HepG2 (cell line): ENCODE measurements around the gene CAMTA2.

Source experiments
- MIER2 ChIP-seq: IDR thresholded peaks from 2 replicates; pipeline ENCODE4 v1.6.1; 2016; ENCODE audit warnings: missing biosample characterization, missing genetic modification reagents
- ZNF451 ChIP-seq: sonication (generic); formaldehyde crosslinking; IDR thresholded peaks from 2 replicates; pipeline ENCODE4 v1.5.0; 2020; ENCODE audit warnings: mild to moderate bottlenecking, missing genetic modification reagents

DNA sequence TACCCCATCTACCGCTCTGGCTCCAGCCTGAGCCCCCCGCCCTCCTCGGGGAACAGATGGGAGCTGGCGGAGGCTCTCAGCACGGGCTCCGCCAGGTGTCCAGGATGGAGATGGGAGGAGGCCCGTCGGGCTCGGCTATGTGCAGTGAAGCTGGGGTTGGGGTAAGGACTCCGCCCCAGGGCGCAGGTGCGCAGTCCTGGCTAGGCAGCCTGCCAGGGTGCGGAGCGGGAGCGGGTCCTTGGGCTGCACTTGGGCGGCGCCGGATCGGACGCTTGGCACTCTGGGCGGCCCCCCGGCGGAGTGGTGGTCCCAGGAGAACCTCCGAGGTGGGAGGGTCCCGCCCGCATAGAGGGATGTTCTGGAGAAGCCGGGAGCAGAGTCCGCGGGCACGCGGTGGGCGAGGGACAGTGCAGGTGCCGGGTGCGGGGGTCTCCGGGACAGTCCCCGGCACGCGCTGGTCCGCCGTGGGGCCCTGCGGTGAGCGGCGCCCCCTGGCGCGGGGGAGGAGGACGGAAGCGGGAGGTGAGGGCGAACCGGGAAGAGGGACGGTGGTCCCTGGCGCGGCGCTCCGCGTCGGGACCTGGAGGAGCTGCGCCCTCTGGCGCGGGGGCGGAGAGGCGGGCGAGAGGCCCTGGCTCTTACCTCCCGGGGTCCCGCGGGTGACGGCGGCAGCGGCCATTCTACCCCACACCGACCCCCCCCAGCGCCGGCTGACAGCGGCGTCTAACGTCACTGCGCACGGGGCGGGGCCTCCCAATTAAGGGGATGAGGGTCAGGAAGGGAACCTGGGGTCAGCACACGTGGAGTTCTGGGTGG lies at the start of gene CAMTA2:
- TF ChIP-seq ZNF451 (CRISPR knock-in tag), result peak; percentile 71; the same call in 1 of the 2 replicates
- no peak for TF ChIP-seq MIER2 (CRISPR knock-in tag)
